Cardiac fibroblast (primary cell): ENCODE results near the gene ZMYND8.

ENCODE experiments used
- DNase-seq, 2 donors: peaks; one replicate each; pipeline versions ENCODE4 v3.0.0 to v3.0.0-alpha.2; 2010; ENCODE audit warnings: low read depth in 2 of 2
- H3K4me3 ChIP-seq, 2 donors: replicated peaks in 1 of 2; 1 replicate in 1 of 2; 2 replicates in 1 of 2; pipeline ENCODE4 v1.5.1; 2011; ENCODE audit warnings: low read depth in 2 of 2, low read length in 2 of 2, mild to moderate bottlenecking in 2 of 2, moderate library complexity in 1 of 2
- CTCF ChIP-seq: IDR thresholded peaks from one replicate; pipeline ENCODE4 v1.5.1; 2011; ENCODE audit warnings: low read depth, mild to moderate bottlenecking, low read length, inconsistent platforms

ZMYND8 gene

GRCh38 chr20:47198254-47198671 is 158.2 kb downstream of the ZMYND8 start:
- H3K4me3 ChIP-seq, result no peak overlapping the region
- DNase-seq, result peak in 1 of 2 donors; percentile 28
- TF ChIP-seq CTCF, result no peak

- H3K4me3 ChIP-seq, result no peak overlapping the region
- peak; percentile 96 for TF ChIP-seq CTCF
- DNase-seq, result peak; percentile 77 to 78
These were observed 160.1 kb downstream of the ZMYND8 start for GRCh38 chr20:47196091-47197081.

- no peak for TF ChIP-seq CTCF
- DNase-seq, result no peak
- H3K4me3 ChIP-seq, result no peak overlapping the region
These were observed 160.9 kb downstream of the ZMYND8 start for GRCh38 chr20:47195573-47195972.

GRCh38 chr20:47191956-47192355 is 164.5 kb downstream of the ZMYND8 start:
- no peak overlapping the region for H3K4me3 ChIP-seq
- DNase-seq, result no peak
- no peak for TF ChIP-seq CTCF

- TF ChIP-seq CTCF, result no peak
- peak in 1 of 2 donors; percentile 37 for DNase-seq
- H3K4me3 ChIP-seq, result no peak overlapping the region
These were observed 165.3 kb downstream of the ZMYND8 start for GRCh38 chr20:47191074-47191673.

GRCh38 chr20:47189060-47189459 is 167.4 kb downstream of the ZMYND8 start:
- no peak for TF ChIP-seq CTCF
- no peak overlapping the region for H3K4me3 ChIP-seq
- no peak for DNase-seq
